Transverse colon (tissue), 4 donors: ENCODE results near the gene HECW1.

ENCODE experiments used
- EP300 ChIP-seq: sonication (generic); formaldehyde crosslinking; IDR thresholded peaks from one replicate; pipeline ENCODE4 v1.6.1; 2017; ENCODE audit warnings: antibody characterized with exemption, low read depth
- POLR2A ChIP-seq: fragments of 450-650 bp; IDR thresholded peaks from one replicate; pipeline ENCODE4 v1.6.1; 2016; ENCODE audit warnings: antibody characterized with exemption, mild to moderate bottlenecking, moderate library complexity
- POLR2AphosphoS5 ChIP-seq, 3 donors: sonication (generic); formaldehyde crosslinking; IDR thresholded peaks; one replicate each; pipeline ENCODE4 v1.6.1; 2016; ENCODE audit warnings: antibody characterized with exemption in 3 of 3
- TF ChIP-seq, protein P1 (sequence below), 5 experiments: fragments of 200-600 bp in 3 of 5; fragments of 450-650 bp in 2 of 5; sonication (generic) in 3 of 5; IDR thresholded peaks; 1 replicate in 2 of 5; 2 replicates in 3 of 5; pipeline ENCODE4 v1.5.1; 2016 to 2017; ENCODE audit warnings: antibody characterized with exemption in 5 of 5, inconsistent platforms in 3 of 5, mild to moderate bottlenecking in 2 of 5, moderate library complexity in 1 of 5

DNA sequence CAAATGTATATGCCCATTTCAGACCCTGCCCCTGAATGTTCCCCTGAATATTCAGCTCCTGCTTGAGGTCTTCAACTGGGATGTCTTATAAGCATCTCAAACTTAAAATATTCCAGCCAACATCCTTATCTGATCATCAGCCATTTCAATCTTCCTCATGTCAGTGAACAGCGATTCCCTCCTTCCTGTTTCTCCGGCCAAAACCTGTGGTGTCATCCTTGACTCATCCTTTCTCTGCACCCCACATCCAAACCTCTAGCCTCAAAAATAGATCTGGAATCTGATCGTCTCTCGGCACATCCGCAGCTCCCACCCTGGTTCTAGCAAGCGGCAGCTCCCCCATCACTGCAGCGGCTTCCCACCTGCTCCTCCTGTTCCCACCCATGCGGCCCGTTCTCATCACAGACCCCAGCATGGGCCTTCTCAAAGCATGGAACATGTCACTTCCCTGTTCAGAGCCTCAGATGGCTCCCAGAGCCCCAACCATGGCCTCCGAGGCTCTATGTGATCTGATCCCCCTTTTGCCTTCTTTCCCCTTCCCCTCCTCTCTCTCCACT is 165.7 kb downstream of the HECW1 start:
- TF ChIP-seq, protein P1, sequence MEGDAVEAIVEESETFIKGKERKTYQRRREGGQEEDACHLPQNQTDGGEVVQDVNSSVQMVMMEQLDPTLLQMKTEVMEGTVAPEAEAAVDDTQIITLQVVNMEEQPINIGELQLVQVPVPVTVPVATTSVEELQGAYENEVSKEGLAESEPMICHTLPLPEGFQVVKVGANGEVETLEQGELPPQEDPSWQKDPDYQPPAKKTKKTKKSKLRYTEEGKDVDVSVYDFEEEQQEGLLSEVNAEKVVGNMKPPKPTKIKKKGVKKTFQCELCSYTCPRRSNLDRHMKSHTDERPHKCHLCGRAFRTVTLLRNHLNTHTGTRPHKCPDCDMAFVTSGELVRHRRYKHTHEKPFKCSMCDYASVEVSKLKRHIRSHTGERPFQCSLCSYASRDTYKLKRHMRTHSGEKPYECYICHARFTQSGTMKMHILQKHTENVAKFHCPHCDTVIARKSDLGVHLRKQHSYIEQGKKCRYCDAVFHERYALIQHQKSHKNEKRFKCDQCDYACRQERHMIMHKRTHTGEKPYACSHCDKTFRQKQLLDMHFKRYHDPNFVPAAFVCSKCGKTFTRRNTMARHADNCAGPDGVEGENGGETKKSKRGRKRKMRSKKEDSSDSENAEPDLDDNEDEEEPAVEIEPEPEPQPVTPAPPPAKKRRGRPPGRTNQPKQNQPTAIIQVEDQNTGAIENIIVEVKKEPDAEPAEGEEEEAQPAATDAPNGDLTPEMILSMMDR (IDR thresholded peaks at IDR 0.05): no peak
- no peak for TF ChIP-seq POLR2A
- TF ChIP-seq POLR2AphosphoS5 (IDR thresholded peaks at IDR 0.05): no peak
- TF ChIP-seq EP300: no peak
